Stimulated activated CD4-positive, alpha-beta T cell treated with anti-CD3 and anti-CD28 coated beads, Interleukin-2, amount 100 ng/mL, for 48 hours (primary cell): ENCODE measurements around the gene ESPL1.
A peak's percentile ranks its signal among the peaks of the same experiment; 100 is the strongest.
"Not testable (repeated sequence)": the region's sequence is repeated elsewhere in the genome, so short reads cannot be mapped to it uniquely, and the experiment has no call there.

Source experiments
- DNase-seq, 2 donors: peaks; one replicate each; pipeline ENCODE4 v3.0.0-alpha.2; 2020

The ESPL1 gene

GRCh38 chr12:53265783-53266182 lies 2.3 kb upstream of the ESPL1 start:
- no peak for DNase-seq

DNA sequence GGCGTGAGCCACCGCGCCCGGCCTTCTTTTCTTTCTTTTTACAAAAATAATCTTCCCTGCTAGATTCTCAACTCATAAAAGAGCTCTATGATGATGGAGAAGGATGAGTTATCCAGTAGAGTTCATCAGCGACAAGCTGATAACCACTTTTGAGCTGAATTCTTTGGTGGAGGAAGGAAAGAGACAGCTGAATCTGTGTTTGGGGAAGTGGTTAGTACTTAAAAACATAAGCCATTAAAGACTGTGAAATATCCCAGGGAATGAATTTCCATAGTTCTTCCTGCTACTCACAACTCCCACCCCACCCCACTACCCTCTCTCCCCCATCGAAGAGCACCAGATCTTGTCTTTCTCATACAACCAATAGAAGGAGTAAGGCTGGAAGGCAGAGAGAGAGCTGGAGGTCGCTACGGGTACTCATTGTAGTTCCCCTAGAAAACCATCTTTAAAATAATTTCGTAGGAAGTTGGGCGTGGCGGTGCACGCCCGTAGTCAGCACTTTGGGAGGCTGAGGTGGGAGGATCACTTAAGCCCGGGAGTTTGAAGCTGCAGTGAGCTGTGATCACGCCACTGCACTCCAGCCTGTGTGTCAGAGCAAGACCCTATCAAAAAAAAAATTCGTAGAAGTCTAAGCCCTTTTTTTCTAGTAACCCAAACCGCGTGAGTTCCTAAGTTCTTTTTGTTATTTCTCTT lies 647 bp upstream of the ESPL1 start:
- DNase-seq = peak; percentile 23 to 35

DNA sequence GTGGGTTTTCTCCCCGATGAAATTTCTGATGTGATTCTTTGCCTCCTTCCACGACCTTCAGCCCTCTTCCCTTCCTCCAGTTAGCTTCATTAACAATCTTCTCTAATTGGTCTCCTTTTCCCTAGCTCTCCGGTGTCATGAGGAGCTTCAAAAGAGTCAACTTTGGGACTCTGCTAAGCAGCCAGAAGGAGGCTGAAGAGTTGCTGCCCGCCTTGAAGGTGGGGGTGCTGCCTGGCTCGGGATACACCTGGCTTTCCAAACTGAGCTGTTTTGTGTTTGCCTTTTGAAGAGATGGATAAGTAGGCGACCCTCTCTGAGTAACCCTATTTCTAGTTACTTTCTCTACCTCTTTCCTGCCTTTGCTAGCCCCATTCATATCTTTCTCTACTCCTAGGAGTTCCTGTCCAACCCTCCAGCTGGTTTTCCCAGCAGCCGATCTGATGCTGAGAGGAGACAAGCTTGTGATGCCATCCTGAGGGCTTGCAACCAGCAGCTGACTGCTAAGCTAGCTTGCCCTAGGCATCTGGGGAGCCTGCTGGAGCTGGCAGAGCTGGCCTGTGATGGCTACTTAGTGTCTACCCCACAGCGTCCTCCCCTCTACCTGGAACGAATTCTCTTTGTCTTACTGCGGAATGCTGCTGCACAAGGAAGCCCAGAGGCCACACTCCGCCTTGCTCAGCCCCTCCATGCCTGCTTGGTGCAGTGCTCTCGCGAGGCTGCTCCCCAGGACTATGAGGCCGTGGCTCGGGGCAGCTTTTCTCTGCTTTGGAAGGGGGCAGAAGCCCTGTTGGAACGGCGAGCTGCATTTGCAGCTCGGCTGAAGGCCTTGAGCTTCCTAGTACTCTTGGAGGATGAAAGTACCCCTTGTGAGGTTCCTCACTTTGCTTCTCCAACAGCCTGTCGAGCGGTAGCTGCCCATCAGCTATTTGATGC lies 797 bp downstream of the ESPL1 start:
- DNase-seq = no peak

DNA sequence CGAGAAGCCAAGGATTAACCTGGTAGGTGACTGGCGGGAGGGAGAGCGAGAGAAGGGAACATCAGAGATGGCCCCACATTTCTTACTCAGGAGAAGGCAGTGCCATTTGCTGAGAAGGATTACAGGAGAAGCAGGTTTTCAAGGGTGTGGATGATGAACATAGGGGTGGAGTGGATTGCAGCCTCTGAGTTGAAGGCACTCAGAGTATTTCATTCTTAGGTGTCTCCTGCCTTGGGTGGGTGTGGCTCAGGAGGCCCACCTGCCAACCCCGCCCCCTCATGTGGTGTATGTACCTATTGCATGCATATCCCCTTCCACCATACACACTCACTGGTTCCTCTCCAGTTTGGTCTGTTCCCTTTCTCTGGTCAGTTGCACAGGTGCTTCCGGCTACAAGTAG lies 6.3 kb downstream of the ESPL1 start:
- DNase-seq = no peak

DNA sequence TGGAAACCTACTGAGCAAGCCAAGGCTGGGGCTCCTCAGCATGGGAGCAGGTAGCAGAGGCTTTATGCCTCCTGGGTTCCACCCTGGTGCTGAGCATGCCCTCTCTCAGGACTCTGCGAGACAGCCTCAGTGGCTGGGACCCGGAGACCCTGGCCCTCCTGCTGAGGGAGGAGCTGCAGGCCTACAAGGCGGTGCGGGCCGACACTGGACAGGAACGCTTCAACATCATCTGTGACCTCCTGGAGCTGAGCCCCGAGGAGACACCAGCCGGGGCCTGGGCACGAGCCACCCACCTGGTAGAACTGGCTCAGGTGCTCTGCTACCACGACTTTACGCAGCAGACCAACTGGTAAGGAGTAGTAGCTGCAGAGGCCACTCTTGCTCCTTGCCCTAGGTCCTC lies 8.4 kb downstream of the ESPL1 start:
- no peak for DNase-seq

DNA sequence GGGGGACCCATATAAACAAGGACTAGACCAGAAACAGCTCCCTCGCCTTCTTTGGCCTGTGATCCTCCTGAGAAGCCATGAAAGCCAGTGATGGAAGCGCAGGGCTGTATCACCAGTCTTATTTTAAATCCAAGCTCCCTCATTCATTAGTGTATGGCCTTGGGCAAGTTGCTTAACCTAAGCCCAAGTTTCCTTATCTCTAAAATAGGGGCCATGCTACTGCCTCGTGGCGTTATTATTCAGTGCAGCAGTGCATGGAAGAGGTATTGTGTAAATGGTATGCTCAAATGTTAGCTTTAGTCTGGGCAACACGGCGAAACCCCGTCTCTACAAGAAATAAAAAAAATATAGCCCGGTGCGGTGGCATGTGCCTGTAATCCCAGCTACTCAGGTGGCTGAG lies 9.9 kb downstream of the ESPL1 start:
- no peak for DNase-seq

- DNase-seq = no peak
These were observed 11.3 kb downstream of the ESPL1 start for GRCh38 chr12:53279283-53279869.

DNA sequence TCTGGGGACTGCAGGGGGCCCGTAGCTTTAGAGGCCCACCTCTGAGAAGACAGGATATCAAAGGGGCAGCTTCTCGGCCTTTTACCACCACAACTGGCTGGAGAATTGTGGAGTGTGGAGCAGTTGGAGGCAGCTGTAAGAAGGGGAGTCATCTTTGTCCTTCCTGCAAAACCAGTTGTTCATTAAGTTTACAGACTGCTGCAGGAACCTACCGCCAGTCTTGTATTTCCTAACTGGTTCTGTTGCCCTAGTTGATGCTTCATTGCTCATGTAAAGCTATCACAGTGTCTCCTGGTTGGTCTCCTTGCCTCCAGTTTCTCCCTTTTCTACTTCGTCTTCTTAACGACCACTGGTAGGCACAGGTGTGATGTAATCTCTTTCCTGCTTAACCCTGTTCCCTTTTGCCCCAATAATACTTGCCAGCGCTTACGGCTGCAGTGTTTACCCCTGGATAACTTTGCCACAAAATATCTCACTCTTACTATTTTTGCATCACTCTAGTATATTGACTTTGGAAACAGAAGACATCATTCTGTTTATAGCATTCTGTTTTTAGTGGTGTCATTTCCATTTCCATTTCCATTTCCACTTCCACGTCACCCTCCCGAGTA lies 11.9 kb downstream of the ESPL1 start:
- no peak for DNase-seq

DNA sequence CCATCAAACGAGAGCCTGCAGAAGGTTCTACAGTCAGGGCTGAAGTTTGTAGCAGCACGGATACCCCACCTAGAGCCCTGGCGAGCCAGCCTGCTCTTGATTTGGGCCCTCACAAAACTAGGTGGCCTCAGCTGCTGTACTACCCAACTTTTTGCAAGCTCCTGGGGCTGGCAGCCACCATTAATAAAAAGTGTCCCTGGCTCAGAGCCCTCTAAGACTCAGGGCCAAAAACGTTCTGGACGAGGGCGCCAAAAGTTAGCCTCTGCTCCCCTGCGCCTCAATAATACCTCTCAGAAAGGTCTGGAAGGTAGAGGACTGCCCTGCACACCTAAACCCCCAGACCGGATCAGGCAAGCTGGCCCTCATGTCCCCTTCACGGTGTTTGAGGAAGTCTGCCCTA lies 18.3 kb downstream of the ESPL1 start:
- DNase-seq = no peak

GRCh38 chr12:53287741-53288216 lies 19.7 kb downstream of the ESPL1 start:
- peak; percentile 49 to 54 for DNase-seq

GRCh38 chr12:53288322-53288721 lies 20.2 kb downstream of the ESPL1 start:
- DNase-seq = no peak

- DNase-seq = no peak
These were observed 21.8 kb downstream of the ESPL1 start for GRCh38 chr12:53289891-53290290.

- DNase-seq = no peak
These were observed 22.6 kb downstream of the ESPL1 start for GRCh38 chr12:53290661-53291060.

GRCh38 chr12:53292426-53292825 lies 24.3 kb downstream of the ESPL1 start:
- DNase-seq = no peak

DNA sequence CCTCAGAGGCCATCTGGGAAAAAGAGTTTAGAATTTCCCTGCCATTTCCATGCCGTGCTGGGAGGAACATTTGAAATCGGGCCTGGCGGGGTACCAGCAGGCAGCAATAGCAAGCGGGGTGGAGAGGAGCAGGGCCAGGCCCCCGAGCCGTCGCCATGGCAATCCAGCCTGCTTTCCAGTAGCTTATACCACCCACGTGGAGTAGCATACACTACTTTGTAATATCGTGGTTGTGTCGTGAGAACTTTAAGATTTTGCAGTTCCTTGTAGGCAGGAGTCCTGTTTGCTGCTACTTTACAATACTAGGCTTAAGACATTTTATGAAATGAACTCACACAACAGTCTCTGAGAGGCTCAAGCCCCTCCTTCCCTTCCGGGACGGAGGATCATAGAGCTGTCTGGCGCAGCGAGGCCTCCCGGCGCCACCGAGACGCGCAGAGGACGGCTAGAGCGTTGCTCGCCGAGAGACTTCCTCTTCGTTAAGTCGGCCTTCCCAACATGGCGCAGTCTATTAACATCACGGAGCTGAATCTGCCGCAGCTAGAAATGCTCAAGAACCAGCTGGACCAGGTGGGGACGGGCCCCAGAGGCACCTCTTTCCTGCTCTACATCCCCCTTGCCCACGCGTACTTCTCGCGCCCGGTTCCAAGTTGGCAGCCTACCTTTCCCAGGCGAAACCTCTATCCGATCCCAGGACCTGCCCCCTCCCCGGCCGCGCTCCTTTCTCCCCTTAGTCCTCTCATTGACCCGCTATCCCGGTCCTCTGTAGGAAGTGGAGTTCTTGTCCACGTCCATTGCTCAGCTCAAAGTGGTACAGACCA lies 27.2 kb downstream of the ESPL1 start, which contains the start of gene PFDN5:
Gene PFDN5 (plus strand): TSS at position 473 of the 821 bp plus-strand sequence. CDS start 26 bp downstream, at position 499.
- peak; percentile 75 to 79 for DNase-seq

DNA sequence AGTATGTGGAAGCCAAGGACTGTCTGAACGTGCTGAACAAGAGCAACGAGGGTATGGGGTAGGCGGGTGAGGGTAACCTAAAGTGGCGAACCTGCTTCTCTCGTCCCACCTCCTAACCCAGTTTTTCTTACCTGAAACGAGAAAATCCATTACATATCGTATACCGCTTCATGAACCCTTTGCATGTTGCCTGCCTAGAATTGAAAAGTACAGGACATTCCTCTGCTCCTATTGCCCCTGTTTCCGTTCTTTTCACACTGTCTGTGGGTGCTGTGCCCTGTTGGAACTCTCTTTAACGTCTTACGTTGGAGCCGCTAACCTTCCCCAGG lies 27.8 kb downstream of the ESPL1 start:
- no peak for DNase-seq

DNA sequence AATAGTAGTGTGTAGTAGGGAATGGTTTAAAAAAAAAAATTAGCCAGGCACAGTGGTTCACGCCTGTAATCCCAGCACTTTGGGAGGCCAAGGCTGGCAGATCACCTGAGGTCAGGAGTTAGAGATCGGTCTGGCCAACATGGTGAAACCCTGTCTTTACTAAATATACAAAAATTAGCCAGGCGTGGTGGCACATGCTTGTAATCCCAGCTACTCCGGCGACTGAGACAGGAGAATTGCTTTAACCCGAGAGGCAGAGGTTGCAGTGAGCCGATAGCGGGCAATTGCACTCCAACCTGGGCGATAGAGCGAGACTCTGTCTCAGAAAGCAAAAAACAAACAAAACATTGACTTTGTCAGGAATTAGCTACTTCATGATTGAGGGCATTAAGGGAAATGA lies 29.0 kb downstream of the ESPL1 start:
- not testable (repeated sequence) for DNase-seq

DNA sequence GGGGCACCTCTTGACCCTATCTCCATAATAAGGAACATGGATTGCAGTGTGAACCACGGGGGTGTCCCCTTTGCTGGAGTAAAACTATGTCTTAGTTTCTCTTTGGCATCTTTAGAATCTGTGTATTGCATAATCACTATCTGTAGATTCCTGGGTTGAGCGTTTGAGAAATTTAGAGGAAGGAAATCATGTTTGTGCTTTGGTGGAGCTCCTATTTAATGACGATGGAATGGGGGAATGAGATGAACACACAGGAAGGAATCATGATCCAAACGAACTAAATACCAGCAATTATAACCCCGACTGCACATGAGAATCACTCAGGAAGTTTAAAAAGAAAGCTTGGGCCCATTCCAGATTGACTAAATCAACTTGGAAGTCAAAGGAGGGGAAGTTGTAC lies 30.1 kb downstream of the ESPL1 start:
- DNase-seq = no peak

GRCh38 chr12:53299101-53299453 lies 31.0 kb downstream of the ESPL1 start:
- DNase-seq = peak in 1 of 2 donors; percentile 43

GRCh38 chr12:53299454-53300180 lies 31.5 kb downstream of the ESPL1 start, which contains the start of gene MYG1:
MYG1 (plus strand) TSS chr12:53299695; CDS start chr12:53299738, 43 bp downstream.
- DNase-seq = peak; percentile 77 to 81

DNA sequence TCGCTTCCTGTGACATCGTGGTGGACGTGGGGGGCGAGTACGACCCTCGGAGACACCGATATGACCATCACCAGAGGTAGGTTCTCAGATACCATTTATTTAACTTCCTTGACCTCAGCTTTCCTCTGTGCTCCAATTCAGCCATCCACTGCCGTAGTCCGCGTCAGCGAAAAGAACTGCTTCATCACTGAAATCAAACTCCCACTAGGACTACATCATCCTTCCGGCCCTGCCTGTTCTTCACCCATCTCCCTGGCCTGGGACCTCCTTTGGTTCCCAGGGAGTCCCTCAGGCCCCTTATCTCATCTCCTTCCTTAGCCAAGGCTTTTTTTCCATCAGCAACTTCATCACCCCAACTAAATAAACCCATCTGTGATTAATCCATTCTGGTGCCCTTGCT lies 32.1 kb downstream of the ESPL1 start:
- peak in 1 of 2 donors; percentile 16 for DNase-seq

GRCh38 chr12:53302903-53303302 lies 34.8 kb downstream of the ESPL1 start:
- DNase-seq = no peak
